Stimulated activated CD8-positive, alpha-beta memory T cell treated with anti-CD3 and anti-CD28 coated beads, Interleukin-7, amount 100 ng/mL, for 4 hours (primary cell): ENCODE results near the gene TAF6L.
A peak's percentile ranks its signal among the peaks of the same experiment; 100 is the strongest.
"Not testable (repeated sequence)": the region's sequence is repeated elsewhere in the genome, so short reads cannot be mapped to it uniquely, and the experiment has no call there.

Experiments
- DNase-seq, 2 donors: peaks; one replicate each; pipeline ENCODE4 v3.0.0-alpha.2; 2020; ENCODE audit warnings: low read depth in 2 of 2

TAF6L gene, protein sequence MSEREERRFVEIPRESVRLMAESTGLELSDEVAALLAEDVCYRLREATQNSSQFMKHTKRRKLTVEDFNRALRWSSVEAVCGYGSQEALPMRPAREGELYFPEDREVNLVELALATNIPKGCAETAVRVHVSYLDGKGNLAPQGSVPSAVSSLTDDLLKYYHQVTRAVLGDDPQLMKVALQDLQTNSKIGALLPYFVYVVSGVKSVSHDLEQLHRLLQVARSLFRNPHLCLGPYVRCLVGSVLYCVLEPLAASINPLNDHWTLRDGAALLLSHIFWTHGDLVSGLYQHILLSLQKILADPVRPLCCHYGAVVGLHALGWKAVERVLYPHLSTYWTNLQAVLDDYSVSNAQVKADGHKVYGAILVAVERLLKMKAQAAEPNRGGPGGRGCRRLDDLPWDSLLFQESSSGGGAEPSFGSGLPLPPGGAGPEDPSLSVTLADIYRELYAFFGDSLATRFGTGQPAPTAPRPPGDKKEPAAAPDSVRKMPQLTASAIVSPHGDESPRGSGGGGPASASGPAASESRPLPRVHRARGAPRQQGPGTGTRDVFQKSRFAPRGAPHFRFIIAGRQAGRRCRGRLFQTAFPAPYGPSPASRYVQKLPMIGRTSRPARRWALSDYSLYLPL

DNA sequence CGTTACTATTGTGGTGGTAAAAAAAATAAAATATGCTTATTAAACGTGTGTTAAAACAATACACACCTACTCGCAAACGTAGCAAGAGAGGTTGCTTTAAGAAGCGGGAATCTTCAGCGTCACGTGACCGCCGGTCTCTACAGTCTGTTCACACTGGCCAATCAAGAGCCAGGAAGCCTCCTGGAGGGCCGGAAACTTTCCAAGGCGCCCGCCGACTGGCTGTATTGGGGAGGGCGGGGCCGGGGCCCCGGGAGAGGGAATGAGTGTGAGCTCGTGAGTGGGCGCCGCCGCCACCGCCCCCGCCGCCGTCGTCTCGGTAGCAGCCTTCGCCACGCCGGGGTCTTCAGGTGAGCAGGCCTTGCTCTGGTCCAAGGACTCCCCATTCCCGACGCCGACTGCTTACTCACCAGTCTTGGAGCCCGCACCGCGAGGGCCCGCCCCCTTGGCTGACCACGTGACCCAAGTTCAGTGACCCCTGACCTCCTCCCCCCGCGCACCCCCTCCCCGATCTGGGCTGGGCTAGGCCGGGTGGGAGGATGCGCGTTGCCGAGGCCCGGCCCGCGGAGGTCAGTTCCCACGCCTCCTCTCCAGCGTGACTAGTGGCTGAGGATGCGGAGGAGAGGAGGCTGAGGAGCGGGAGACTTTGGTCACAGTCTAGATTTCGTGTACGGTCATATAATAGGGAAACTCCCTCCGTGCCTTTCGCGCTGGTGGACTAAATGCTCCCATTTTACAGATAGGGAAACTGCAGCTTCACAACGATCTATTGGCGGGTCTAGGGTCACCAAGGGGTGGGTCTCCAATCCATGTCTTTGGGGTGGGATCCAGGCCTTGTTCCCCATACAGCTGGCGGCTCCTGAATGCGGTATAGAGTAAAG is at the start of gene TAF6L:
TAF6L (plus strand) TSS at position 253 of the 878 bp plus-strand sequence. CDS start 4,388 bp downstream, outside the sequence.
- peak; percentile 85 to 88 for DNase-seq

DNA sequence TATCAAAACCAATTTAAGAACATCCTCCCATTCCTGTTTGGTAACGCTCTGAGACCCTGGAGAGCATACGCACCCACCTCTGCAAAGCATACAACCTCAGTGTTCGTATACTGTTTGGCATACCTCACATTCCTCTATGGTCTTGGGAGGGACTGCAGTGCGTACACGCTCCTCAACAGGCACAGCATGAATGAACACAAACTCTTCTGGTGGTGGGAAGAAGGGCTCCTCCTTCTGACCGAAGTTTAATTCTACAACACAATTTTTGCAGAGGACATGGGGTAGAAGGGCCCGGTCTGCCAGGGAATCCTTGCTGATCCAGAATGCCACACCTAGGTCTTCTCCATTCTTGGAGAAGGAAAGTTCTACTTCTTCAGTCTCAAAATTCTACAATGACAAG is 49.2 kb upstream of the TAF6L start:
- DNase-seq, result no peak

DNA sequence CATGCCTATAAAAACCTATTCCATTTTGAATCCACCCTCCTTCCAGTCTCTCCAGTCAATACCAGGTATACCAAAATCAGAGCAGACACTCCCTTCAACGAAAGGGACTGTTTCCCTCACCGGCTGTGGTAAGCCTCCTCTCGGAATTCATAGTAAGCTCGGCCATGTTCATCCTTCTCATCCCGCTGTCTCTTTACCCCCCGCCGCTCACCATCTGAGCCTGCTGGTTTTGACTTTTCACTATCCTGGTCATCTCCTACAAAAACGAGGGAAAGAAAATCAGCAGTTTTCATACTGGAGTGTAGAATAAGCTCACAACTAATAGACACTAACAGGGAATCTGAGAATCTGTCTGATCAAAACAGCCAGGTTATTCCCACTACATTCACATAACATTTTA is 47.0 kb upstream of the TAF6L start:
- DNase-seq, result no peak

DNA sequence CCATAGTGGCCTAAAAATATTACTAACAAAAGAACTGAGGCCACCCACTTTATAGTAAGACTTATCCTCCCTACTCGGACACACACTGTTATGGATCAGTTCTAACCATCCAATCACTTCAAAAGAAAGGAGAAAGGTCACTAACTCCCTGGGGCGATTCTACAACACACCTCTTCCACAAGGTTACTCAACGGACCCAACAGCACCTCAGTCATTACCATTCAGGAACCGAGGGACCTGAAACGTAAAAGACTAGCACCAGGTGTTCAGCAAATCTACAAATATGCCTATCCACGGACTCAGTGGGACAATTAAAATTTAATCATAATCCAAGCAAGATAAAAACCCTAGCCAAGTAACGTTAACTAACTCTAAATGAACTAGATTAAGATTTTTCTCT is 45.5 kb upstream of the TAF6L start:
- no peak for DNase-seq

DNA sequence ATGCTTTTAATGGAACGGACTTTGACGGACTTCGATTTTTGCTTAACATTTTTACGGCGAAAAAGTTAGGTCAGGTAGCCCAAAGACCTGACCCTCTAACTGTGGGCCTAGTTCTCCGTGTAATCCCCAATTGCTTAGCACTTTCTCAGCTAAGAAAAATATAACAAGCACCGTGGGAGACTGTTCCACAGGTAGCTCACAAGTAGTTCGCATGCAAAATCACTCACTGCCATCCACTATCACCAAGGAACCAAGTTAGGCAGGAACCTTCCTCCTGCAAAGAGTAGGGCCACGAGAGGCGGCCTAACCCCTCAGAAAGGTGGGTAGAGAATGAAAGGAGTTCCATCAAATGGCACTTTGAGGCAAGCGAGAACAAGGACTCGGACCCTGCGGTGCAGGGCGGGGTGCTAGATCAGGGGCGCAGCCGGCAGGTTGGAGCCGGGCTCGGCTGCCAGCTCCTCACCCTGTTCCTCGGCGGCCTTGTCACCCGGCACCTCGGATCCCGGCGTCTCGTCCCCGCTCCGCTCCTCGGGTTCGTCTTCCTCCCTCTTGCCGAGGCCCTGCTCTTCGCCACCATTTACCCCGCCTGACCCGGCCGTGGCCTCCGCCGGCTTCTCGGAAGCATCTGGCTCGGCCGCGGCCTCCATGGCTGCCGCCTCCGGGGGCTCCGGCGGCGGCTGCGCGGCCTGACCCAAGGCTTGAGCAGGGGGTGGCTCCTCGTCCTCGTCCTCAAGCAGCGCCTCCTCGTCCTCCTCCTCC is 44.9 kb upstream of the TAF6L start:
- no peak for DNase-seq

DNA sequence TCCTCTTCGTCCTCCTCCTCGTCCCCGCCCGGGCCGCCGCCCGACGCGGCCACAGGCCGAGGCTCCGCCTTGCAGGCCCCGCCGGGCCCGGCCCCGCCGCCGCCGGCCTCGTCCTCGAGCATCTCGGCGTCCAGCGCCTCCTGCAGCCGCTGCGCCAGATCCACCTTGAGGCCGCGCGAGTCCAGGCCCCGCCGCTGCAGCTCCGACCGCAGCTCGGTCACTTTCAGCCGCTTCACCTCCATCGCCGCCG is 44.4 kb upstream of the TAF6L start:
- DNase-seq, result no peak

DNA sequence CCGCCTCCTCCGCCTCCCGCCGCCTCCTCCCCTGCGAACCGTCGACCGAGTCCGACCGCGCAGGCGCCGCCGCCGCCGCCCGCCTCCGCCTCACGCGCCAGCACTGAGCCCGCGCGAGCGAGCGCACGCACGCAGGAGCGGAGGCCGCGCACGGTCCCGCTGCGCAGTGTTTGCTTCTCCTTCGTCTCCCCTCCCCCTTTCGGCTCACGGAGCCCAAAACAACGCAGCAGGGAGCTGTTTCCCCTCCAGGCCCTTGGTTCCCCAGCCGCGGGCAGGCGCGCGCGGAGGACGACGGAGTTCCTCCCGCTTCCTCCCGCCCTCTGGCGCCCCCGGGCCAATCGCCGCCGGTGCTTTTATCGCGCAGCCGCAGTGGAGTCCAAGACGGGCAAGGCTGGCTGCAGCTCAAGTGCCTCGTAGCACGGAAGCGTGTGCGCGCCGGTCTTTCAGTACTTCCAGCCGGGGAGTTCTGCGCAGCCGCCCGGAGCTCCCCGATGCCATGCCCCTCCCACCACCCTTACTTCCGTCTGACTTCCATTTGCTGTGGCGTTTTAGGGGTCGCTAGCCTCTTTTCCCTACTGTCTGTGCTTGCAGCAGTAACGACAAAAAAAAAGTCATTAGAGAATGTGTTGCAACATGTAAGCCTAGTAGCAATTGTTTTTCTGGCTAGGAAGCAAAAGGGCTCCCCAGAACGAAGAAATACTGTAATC is 43.9 kb upstream of the TAF6L start, which contains the start of gene HNRNPUL2:
HNRNPUL2 (minus strand) TSS at position 293 of the 707 bp plus-strand sequence. CDS start 301 bp downstream, outside the sequence.
- DNase-seq, result peak; percentile 98 to 99

DNA sequence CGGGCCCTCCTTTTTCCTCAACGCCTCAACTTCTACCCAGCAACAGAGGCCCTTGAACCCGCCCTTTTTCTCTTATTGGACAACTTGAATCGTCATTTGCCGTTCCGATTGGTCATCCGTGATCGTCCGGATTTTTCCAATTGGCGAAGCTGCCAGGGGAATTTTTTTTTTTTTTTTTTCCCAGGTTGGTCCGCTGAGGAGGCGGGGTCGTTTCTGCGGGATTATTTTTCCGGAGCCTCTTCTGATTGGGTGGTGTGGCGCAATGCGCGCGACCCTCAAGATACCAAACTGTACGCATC is 43.4 kb upstream of the TAF6L start:
- DNase-seq, result peak; percentile 75 to 82

DNA sequence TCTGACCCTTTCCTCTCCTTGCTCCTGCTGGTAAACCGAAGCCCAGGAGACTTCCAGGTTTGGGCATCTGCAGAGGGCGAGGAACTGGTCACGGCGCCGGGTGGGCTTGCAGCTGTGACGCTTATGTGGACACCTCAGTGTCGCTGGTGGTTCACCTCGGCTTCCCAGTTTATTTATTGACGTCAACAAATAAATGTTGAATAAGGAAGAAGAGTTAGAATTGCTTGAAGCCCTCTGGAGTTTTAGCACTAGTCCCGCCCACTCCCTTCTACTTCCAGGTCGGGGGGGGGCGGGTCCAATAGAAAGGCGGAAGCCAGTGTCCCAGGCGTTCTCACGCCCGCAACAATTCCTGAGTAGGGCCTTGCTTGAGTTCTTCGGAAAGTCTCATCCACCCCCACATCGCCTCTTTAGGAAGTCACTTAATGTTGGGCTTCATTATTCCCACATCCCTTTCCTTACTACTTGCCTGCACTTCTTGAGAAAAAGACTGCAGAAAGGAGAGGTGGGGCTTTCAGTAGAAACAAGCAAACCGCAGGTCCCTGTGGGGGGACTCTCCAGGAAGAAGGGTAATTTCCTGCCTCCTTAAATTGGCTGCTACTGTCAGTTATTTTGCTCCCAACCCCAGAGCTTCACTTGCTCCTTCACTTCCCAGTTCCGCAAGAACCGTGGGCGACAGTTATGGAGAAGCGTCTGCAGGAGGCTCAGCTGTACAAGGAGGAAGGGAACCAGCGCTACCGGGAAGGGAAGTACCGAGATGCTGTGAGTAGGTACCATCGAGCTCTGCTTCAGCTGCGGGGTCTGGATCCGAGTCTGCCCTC is 42.8 kb upstream of the TAF6L start, which contains the start of gene TTC9C:
TTC9C (plus strand) TSS at position 316 of the 818 bp plus-strand sequence; CDS start at position 679, 363 bp downstream.
- peak; percentile 77 for DNase-seq

DNA sequence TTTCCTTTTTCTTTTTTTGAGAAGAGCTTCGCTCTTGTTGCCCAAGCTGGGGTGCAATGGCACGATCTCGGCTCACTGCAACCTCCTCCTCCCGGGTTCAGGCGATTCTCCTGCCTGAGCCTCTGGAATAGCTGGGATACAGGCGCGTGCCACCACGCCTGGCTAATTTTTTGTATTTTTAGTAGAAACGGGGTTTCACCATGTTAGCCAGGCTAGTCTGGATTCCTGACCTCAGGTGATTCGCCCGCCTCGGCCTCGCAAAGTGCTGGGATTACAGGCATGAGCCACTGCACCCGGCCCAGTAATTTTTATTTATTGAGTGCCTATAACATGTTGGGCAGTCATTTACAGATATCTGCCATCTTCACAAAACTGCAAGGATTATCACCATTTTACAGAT is 41.1 kb upstream of the TAF6L start:
- not testable (repeated sequence) for DNase-seq

DNA sequence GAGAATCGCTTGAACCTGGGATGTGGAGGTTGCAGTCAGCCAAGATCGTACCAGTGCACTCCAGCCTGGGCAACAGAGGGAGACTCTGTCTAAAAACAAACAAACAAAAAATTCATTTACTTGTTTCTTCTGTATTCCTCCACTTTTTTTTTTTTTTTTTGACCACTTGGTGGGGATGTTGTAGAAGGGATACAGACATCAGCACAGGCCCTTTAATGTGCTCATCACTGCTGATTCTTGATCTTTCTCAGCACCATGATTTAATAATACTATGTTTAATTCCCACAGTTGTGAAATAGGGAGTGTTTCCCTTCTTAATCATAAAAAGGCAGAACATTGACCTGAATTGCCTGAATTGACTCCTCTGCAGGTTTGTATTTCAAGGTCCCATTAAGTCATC is 38.4 kb upstream of the TAF6L start:
- DNase-seq, result no peak

DNA sequence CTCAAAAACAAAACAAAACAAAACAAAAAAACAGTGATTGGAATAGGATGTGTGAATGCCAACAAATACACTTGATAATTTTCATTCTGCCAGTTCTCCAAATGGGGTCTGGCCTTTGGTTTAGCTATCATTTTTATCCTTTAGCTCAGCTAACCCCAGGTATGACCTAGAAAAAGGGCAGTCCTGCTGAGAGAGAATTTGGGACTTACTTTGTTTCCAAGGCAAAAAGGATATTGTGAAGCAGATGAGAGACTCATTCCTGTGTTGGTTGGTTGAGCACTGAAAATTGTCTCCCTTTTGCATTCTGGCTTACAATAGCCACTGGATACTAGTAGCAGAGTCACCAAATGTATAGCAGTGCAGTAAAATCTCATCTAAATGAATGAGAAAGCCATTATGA is 34.0 kb upstream of the TAF6L start:
- no peak for DNase-seq

DNA sequence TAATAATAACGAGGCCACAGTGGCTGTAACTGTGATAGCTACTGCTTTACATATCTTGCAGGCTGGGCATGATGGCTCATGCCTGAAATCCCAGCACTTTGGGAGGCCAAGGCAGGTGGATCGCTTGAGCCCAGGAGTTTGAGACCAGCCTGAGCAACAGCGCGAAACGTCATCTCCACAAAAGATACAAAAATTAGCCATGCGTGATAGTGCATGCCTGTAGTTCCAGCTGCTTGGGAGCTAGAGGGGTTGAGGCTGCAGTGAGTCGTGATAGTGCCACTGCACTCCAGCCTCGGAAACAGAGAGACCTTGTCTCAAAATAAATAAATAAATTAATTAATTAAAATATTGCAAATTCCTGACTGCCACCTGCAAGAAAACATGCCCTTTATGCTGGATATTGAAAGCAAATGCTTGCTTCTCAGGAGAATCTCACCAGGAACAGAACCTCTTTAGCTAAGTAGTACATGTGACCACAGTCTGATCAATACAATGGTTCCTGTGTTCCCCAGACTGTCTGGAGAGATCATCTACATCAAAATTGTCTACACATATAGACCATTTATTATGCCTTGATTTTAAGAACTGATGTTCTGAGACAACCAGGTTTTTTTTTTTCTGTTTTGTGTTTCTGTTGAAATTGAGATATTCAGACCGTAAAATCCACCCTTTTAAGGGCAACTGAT is 23.6 kb upstream of the TAF6L start:
- no peak for DNase-seq

DNA sequence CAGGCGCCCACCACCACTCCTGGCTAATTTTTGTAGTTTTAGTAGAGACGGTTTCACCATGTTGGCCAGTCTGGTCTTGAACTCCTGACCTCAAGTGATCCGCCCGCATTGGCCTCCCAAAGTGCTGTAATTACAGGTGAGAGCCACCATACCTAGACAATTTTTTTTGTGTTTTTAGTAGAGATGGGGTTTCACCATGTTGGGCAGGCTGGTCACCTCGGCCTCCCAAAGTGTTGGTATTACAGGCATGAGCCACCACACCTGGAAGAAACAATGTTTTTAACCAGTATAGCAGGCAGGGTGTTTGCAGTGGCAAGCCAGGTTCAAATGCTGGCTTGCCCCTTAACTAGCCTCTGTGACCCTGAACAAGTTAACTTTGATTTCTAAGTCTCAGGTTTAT is 21.3 kb upstream of the TAF6L start:
- DNase-seq, result not testable (repeated sequence)

DNA sequence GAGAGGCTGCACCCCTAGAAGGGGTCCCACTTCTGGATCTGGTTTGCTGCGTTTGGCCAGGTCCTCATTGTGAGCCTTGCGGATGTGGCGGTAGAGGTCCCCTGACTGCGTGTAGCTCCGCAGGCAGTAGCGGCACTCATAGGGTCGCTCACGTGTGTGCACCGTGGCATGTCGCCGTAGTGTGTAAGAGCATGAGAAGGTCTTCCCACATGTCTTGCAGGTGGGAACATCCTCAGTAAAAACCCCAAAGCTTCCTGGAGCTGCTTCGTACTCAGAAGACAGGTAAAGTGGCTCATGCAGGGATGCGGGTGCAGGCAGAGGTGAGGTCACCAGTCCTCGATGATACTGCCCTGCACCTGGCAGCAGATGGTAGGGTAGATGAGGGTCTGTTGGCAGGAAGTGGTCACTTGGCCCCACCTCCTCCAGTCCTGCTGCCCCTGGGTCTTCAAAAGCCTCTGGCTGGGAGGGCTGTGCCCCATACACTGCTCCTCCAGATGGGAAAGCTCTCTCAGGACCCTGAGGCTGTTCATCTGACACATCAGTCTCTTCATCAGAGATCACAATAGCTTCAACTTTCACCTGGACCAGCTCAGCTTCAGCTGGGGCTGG is 18.9 kb upstream of the TAF6L start:
- no peak for DNase-seq

DNA sequence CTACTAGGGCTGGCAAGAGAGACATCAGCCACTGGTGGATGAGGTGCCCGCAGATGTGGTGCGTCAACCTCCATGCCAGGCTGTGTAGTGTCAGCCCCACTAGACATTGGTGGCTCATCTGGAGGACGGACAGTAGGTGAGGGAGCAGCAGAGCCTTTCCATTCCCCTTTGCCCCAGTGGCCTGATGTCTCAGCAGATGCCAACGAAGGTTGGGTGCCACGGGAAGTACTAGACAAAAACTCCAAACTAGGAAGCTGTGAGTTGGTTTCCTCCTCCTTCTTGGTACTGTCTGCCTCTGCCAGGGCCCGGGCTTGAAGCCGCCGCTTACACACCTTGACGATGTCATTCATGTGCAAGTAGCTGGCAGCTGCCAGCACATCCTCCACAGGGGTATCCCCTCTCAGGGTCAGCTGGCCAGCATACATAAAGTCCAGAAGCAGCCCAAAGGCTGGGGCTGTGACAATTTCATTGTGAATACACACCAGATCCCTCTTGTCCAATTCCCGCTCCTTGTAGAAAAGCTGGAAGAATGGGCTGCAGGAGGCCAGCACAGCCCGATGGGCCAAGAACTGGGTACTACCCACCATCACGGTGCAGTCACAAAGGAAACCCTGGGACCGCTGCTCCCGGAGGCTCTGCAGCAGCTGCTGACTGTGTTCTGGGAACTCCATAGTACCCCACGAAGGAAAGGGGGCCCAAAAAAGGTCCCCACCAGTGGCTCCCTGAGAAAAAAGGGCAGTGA is 18.0 kb upstream of the TAF6L start:
- DNase-seq, result no peak

DNA sequence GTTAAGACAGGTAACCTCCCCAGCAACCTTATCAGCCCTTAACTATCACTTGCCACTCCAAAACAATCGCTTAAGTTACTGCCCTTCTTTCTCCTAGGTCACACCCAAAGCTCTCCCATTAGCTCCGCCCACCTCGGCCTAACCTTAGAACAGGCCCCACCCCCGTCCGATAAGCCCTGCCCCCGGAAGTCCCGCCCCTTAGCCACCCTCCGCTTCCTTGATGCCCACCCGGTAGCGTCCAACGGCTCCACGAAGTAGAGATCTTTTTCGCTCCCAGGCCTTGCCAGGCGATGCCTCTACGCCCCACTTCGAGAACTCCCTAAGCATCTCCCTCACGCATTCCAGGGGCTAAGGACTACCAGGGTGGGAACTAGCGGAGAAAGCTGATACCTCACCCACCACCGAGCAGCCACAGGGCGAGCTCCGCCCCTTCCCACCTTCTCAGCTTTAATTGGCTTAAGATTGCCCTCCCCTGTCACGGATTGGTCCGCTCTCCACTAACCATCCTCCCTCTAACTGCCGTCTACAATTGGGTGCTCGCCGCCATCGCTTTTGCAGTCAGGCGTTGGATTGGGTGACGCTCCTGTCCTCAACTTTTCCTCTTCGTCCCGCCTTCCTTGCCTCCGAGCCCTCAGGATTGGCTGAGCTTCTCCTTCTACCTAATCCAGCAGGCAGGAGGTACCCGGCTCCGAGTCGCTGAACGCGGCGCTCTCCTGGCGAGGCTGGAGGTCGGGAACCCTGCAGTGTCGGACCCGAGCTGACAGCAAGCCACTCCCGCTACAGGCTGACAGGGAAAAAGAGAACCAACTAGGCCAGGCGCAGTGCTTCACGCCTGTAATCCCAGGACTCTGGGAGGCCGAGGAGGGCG is 17.2 kb upstream of the TAF6L start, which contains the start of gene ZBTB3:
ZBTB3 (minus strand) TSS at position 425 of the 868 bp plus-strand sequence. CDS start 496 bp downstream, outside the sequence.
- DNase-seq, result peak; percentile 94 to 96
